ENCODE results near the gene RABGAP1L.
A peak's percentile ranks its signal among the peaks of the same experiment; 100 is the strongest.

Gene RABGAP1L

GRCh38 chr1:174976436-174977108 is 817.3 kb downstream of the RABGAP1L start:
- peak; percentile 46 for DNase-seq

- DNase-seq = peak; percentile 48
Measured at GRCh38 chr1:174982971-174983689, 823.8 kb downstream of the RABGAP1L start.

GRCh38 chr1:174984952-174985351 is 825.6 kb downstream of the RABGAP1L start:
- no peak for DNase-seq

GRCh38 chr1:174988539-174988938 is 829.2 kb downstream of the RABGAP1L start:
- DNase-seq = no peak

DNA sequence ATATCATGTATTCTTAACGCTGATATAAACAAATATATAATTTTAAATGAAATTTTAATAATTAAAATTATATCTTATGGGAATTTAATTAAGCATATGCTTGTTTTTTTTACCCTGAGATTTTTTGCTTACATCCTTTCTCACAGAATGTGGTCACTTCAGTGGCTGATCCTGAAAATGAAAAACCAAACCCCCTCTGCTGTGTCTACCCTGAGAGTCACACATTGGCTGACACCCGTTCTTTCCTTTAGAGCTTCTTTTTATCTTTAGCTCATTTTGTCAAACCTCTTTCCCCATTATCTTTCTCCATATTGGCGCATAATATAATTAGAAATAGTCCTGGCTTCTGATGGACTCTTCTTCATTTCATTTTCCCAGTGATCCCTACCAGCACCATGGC is 829.7 kb downstream of the RABGAP1L start:
- DNase-seq = no peak

DNA sequence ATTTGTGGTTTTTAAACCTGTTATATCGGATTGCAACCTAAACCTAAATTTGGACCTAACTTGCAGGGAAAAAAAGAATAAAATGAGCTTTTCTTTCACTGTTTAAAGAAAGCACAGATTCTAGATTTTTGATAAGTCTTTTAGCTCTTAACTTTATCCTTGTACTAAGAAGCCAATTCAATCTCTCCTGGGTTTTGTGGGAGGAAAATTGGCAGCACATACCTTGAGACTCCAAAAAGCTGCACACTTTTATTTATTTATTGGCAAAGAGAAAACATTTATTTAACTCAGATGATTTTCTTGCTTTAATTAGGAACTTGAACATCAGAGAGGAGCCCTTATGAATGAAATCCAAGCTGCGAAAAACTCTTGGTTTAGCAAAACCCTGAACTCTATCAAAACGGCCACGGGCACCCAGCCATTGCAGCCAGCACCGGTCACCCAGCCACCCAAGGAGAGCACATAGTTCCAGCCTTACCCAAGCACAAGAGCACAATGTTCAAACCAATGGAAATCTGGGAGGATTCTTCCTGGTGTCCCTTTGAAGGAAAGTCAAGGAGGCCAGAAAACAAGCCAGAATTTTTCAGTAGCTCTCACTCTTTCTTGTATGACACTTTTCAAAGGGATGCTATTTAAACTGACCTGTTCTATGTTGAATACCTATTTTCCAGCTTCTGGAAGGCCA is 830.4 kb downstream of the RABGAP1L start:
- DNase-seq = peak; percentile 28

- peak; percentile 83 for DNase-seq
Measured at GRCh38 chr1:174990382-174990999, 831.2 kb downstream of the RABGAP1L start.

GRCh38 chr1:174991473-174991872 is 832.2 kb downstream of the RABGAP1L start:
- DNase-seq = no peak

DNA sequence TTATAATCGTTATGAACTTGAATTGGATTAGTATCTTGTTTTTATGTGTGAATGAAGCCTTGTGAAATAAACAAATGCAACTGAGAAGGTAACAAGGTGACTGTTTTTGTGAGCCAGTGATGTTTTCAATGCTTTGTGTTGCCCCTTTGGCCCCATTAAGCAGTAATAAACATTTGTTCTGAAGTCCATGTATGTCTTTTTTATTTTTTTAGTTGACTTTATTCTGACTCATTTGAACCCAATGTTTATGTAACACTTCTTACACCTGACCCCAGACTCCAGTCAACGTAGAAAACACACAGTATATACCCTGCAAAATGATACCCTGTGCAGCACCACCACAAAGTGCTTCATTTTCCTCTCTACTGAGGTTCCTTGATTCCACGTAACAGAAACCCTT is 835.8 kb downstream of the RABGAP1L start:
- no peak for DNase-seq

DNA sequence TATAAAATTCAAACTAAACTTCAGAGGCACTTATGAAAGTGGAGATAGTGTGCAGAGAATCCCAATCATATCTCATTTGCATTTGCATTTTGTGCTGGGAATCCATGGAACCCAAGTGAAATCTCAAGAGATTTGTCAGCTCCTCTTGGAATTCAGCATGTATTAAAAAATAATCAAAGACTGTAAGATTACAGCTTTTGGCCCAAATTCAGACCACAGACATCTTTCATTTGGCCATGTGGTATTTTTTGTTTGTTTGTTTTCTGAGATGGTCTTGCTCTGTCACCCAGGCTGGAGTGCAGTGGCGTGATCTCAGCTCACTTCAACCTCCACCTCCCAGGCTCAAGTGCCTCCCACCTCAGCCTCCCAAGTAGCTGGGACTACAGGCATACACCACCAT is 836.6 kb downstream of the RABGAP1L start:
- DNase-seq = peak; percentile 57

DNA sequence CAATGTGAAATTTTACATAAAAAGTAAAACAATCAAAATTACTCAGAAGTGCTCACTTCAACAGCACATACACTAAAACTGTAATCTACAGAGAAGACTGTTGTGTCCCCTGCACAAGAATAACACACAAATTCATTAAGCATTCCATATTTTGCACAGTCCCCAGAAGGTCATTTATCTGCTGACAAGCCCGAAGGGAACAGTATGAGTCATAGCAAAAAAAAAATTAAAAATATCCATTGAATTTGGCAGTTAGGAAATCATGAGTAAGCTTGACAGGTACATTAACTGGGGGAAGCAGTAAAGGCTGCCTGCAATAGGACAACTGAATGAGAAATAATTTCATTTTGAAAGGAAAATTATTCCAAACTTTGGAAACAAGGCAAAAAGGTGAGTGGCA is 837.2 kb downstream of the RABGAP1L start:
- peak; percentile 45 for DNase-seq

GRCh38 chr1:174997041-174997440 is 837.7 kb downstream of the RABGAP1L start:
- no peak for DNase-seq

DNA sequence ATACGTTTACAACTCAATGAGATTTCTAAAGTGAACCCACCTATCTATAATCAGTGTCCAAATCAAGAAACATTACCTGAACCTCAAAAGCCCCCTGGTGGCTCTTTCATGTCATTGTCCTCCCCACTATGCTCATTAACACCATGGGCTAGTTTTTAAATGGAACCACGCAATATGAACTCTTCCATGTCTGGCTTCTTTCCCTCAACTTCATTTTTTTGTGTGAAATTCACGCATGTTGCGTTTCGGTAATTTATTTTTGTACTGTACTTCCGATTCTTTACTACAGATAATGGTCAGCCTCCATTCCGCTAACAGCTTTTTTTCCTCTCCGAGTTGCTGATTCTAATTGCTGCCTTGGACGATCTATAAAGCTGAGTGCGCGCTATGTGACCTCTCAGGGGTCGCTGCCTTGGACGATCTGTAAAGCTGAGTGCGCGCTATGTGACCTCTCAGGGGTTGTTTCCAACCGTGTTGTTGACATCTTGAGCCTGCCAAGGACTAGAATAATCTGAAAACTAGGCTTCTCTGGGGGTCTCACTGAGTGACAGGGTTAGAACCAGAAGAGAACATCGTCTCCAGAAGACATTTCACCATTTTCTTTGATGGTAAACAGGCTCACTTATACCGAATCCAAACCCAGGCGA is 839.4 kb downstream of the RABGAP1L start:
- peak; percentile 59 for DNase-seq

DNA sequence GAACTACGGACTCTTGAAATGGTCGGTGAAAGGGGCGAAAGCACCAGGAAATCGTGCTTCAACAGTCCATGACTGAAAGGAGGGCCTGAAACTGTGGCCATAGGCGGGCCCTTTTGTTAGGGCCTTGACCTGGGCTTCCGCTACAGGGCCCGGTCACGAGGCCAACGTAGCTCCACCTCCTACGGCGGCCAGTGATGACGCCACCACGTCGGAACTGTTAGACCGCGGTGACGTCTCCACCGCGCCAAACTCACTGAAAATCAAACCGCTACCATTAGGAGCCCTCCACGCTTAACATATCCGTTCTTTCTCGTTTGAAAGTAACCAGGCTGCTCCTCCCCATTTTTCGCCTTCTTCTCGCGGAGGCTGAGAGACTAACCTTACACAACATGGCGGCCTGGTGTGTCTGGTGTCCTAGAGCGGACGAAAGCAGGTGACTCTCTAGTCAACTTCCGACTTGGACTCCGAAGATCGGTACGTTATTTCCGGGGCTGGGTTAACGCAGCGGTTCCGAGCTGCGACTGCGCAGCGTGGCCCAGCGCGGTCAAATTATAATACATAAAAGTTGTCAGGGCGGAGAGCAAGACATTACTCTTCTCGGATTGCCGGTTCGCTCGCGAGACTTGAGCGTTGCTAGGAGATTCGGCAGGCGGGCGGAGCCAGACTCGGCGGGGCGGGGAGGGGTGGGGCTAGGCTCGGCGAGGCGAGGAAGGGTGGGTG is 840.1 kb downstream of the RABGAP1L start:
- peak; percentile 99 for DNase-seq

DNA sequence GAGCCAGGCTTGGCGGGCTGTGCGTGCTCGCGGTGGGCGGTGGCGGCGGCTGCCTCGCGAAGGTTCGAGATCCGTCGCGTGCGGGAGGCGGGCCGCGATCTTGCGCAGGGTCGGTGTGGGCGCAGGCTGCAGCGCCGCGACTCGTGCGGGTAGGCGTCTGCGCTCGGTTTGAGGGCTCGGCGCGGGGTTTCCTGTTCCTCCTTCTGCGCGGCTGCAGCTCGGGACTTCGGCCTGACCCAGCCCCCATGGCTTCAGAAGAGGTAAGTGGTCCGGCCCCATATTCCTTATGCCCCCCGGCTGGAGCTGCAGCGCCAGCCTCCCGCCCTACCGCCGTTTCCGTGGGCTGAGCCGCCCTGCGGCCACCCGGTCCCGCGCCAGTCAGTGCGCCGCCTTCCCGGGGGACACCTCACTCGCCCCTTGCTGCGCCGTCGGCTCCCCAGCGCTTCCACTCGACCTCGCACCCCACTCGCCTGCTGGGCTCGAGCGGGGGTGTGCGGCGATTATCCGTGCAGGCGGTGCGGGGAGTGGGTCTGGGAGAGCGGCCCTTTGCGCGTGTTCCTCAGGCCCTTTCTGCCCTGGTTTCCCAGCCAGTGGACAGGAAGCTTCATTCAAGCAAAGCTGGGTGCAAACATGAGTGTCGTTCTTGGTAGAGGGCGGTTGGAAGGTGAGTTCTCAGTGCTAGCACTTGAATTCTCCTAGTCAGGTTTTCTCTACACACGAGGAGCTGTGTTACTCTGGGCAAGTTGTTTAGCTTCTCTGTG is 840.8 kb downstream of the RABGAP1L start, which contains the start of gene CACYBP:
Gene CACYBP, plus strand, starts transcription at position 12 of the 761 bp plus-strand sequence. Its CDS starts 234 bp downstream, at position 246.
- no peak for DNase-seq

DNA sequence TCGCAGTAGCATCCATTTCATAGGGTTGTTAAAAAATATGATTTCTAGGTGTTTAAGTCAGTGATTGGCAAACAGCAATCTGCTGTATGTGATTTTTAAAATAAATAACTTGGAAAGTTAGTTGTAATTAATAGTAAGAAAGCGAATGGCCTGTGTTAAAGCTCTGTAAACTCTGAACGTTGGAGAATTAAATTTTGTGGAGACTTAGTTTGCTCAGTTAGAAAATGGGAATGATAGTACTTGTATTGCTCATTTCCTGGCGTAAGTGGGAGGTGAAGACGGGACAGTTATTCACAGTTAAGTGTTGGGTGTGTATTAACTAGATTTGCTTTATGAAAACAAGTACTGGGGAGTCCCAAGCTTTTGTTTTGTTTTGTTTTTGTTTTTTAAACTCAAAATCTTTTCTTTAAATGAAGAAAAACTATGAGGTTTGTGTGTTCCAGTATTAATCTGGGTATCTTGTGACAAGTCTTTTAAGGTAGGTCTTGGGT is 841.4 kb downstream of the RABGAP1L start:
- no peak for DNase-seq

- no peak for DNase-seq
Measured at GRCh38 chr1:175002910-175003517, 843.7 kb downstream of the RABGAP1L start.

DNA sequence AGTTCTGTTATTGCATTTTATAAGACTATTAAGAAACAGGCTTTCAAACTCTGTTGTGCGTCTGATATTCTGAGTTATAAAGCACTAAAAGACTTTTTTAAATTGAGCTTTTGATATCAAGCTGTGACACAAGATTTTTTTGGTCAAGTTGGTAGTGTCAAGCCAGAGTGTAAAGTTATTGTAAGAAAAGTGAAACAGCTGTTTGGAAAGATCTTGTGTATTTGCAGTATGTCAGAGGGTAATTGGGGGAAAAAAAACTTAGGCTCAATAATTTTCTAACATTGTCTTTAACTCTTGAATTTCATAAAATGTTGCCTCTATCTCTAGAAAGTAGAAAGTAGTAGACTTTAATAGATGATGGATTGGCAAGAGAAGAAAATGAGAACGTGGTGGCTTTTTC is 844.2 kb downstream of the RABGAP1L start:
- no peak for DNase-seq

DNA sequence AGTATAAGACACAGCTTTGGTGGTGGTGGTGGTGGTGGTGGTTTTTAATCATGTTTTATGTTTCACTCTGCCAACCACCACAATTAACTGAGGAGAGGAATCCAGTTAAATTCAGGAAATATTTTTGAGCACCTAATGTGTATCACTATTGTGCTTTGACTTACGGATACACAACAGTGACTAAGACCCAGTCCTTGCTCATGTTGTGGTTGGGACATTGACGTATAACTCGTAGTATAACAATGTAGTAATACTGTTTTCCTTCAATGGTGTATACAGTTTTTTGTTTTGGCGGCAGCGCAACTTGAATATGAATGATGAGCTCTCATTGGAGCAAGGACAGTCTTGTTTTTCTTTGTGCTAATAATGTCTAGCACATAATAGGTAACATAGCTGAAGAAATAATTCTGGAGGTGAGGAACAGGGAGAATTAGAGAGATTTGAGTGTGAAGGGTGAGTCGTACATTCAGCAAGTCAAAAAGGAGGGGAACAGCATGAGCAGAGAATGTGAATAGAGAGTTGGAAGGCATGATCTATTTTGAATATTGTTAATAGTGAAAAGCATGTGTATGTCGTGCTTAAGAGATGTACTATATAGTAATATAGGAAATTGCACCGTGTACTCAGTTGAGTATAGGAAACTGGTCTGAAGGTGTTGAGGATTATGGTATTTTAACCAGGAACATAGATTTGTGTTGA is 845.9 kb downstream of the RABGAP1L start:
- no peak for DNase-seq

- no peak for DNase-seq
Measured at GRCh38 chr1:175009532-175009931, 850.2 kb downstream of the RABGAP1L start.
